DOHH2 (cell line): Measurements from ENCODE around the gene KCNH6.

ENCODE experiments used
- CTCF ChIP-seq: fragments of 200-600 bp; sonication (generic); IDR thresholded peaks from one replicate; pipeline ENCODE4 v1.5.1; 2014; ENCODE audit warnings: antibody characterized with exemption, mild to moderate bottlenecking, low read depth, low read length; ENCODE audit not compliant: poor library complexity, severe bottlenecking
- EZH2phosphoT487 ChIP-seq: fragments of 200-600 bp; sonication (generic); IDR thresholded peaks from 2 replicates; pipeline ENCODE4 v1.6.1; 2017; ENCODE audit warnings: borderline replicate concordance, mild to moderate bottlenecking, antibody characterized with exemption, low read length, moderate library complexity, mixed read lengths

GRCh38 chr17:63517825-63518534 lies 5.2 kb upstream of the KCNH6 start:
- TF ChIP-seq CTCF (no peak), EZH2phosphoT487 (no peak)
